HepG2 (cell line): Measurements from ENCODE around the gene CDC34. TPM values are rescaled to one million over a fixed set of nuclear protein-coding genes. Genes with fewer than 3 reads are reported as not detected.
A peak's percentile ranks its signal among the peaks of the same experiment; 100 is the strongest.

Source experiments
- ARNTL ChIP-seq: sonication (generic); formaldehyde crosslinking; IDR thresholded peaks from 2 replicates; pipeline ENCODE4 v1.4.0; 2020; ENCODE audit warnings: mild to moderate bottlenecking, missing genetic modification reagents
- ATAD3A ChIP-seq: sonication (generic); formaldehyde crosslinking; IDR thresholded peaks from 2 replicates; pipeline ENCODE4 v1.4.0; 2020; ENCODE audit warnings: missing genetic modification reagents
- ATM ChIP-seq: fragments of 450-650 bp; IDR thresholded peaks from 2 replicates; pipeline ENCODE4 v1.7.1; 2017; ENCODE audit warnings: mild to moderate bottlenecking, borderline replicate concordance
- EEA1 ChIP-seq: sonication (generic); formaldehyde crosslinking; IDR thresholded peaks from 2 replicates; pipeline ENCODE4 v1.5.1; 2020; ENCODE audit warnings: mild to moderate bottlenecking, missing genetic modification reagents, borderline replicate concordance
- EHMT2 ChIP-seq: fragments of 200-600 bp; sonication (generic); IDR thresholded peaks from 2 replicates; pipeline ENCODE4 v1.7.0; 2017; ENCODE audit warnings: antibody characterized with exemption, low read depth, low read length, borderline replicate concordance
- GABPB1 ChIP-seq: IDR thresholded peaks from 2 replicates; pipeline ENCODE4 v1.6.1; 2016; ENCODE audit warnings: mild to moderate bottlenecking, missing genetic modification reagents, moderate library complexity, missing compliant biosample characterization
- KAT8 ChIP-seq: IDR thresholded peaks from 2 replicates; pipeline ENCODE4 v1.6.1; 2016; ENCODE audit warnings: missing genetic modification reagents, missing compliant biosample characterization
- LCORL ChIP-seq, 2 experiments: fragments of 450-650 bp in 1 of 2; sonication (generic) in 1 of 2; formaldehyde crosslinking in 1 of 2; IDR thresholded peaks; 2 replicates each; pipeline versions ENCODE4 v1.5.0 to v1.6.1; 2017 to 2020; ENCODE audit warnings: antibody characterized with exemption in 1 of 2, missing genetic modification reagents in 1 of 2
- MED13 ChIP-seq: sonication (generic); formaldehyde crosslinking; IDR thresholded peaks from 2 replicates; pipeline ENCODE4 v1.5.0; 2020; ENCODE audit warnings: missing genetic modification reagents
- MYNN ChIP-seq: sonication (generic); formaldehyde crosslinking; IDR thresholded peaks from 2 replicates; pipeline ENCODE4 v1.4.0; 2020; ENCODE audit warnings: mild to moderate bottlenecking, low read depth, missing genetic modification reagents
- NBN ChIP-seq: fragments of 450-650 bp; conservative IDR thresholded peaks from 2 replicates; pipeline ENCODE4 v1.6.1; 2017
- PRPF4 ChIP-seq: fragments of 200-400 bp; formaldehyde crosslinking; IDR thresholded peaks from 2 replicates; pipeline ENCODE4 v1.6.1; 2016; ENCODE audit warnings: low read length, low read depth; ENCODE audit not compliant: poor library complexity, severe bottlenecking
- SKI ChIP-seq: fragments of 450-650 bp; IDR thresholded peaks from one replicate; pipeline ENCODE4 v1.6.1; 2018; ENCODE audit warnings: mild to moderate bottlenecking; ENCODE audit not compliant: partially characterized antibody
- SP1 ChIP-seq, 2 experiments: fragments of 450-650 bp in 1 of 2; sonication (generic) in 1 of 2; formaldehyde crosslinking in 1 of 2; IDR thresholded peaks; 2 replicates each; pipeline versions ENCODE4 v1.4.0 to v1.6.1; 2016 to 2020; ENCODE audit warnings: missing genetic modification reagents in 1 of 2
- ZBTB20 ChIP-seq: sonication (generic); formaldehyde crosslinking; IDR thresholded peaks from 2 replicates; pipeline ENCODE4 v1.8.1; 2023; ENCODE audit warnings: missing genetic modification reagents, low read depth, mild to moderate bottlenecking, borderline replicate concordance
- ZFP91 ChIP-seq: sonication (generic); formaldehyde crosslinking; IDR thresholded peaks from 2 replicates; pipeline ENCODE4 v1.9.0; 2022; ENCODE audit warnings: missing genetic modification reagents, mild to moderate bottlenecking, borderline replicate concordance
- ZKSCAN5 ChIP-seq: sonication (generic); formaldehyde crosslinking; IDR thresholded peaks from 2 replicates; pipeline ENCODE4 v1.5.1; 2020; ENCODE audit warnings: mild to moderate bottlenecking, missing genetic modification reagents
- ZKSCAN8 ChIP-seq: IDR thresholded peaks from 2 replicates; pipeline ENCODE4 v1.6.1; 2016; ENCODE audit warnings: borderline replicate concordance, missing genetic modification reagents, missing compliant biosample characterization
- ZNF331 ChIP-seq: sonication (generic); formaldehyde crosslinking; IDR thresholded peaks from 2 replicates; pipeline ENCODE4 v1.4.0; 2020; ENCODE audit warnings: missing genetic modification reagents
- ZNF354B ChIP-seq: sonication (generic); formaldehyde crosslinking; IDR thresholded peaks from 2 replicates; pipeline ENCODE4 v1.8.0; 2022; ENCODE audit warnings: mild to moderate bottlenecking, missing genetic modification reagents
- ZNF362 ChIP-seq: sonication (generic); formaldehyde crosslinking; IDR thresholded peaks from 2 replicates; pipeline ENCODE4 v1.4.0; 2020; ENCODE audit warnings: missing genetic modification reagents, mild to moderate bottlenecking, borderline replicate concordance
- ZNF468 ChIP-seq: sonication (generic); formaldehyde crosslinking; IDR thresholded peaks from 2 replicates; pipeline ENCODE4 v1.8.0; 2022; ENCODE audit warnings: mild to moderate bottlenecking, moderate library complexity, missing genetic modification reagents
- ZNF724P ChIP-seq: sonication (generic); formaldehyde crosslinking; IDR thresholded peaks from 2 replicates; pipeline ENCODE4 v1.8.0; 2022; ENCODE audit warnings: missing genetic modification reagents, borderline replicate concordance
- ZNF740 ChIP-seq: sonication (generic); formaldehyde crosslinking; IDR thresholded peaks from 2 replicates; pipeline ENCODE4 v1.4.0; 2020; ENCODE audit warnings: missing genetic modification reagents
- polyA plus RNA-seq, 8 experiments: library from polyadenylated mRNA; depleted of rRNA in 3 of 8; stranded (reverse) in 7 of 8; unstranded in 1 of 8; fragments of >200 nt; fragmentation: Illumina TruSeq in 4 of 8; extraction: Trizol in 4 of 8; gene quantifications; 2 replicates each; pipeline versions ENCODE4 v1.2.1 to v1.2.3, GENCODE V29; 2011 to 2016; ENCODE audit warnings: low read depth in 4 of 8, missing spikeins in 1 of 8, mixed read lengths in 1 of 8; ENCODE audit not compliant: insufficient read depth in 1 of 8
- total RNA-seq, 5 experiments: library from RNA; depleted of rRNA; stranded (reverse); fragments of >200 nt; fragmentation: Illumina TruSeq; extraction: Trizol; gene quantifications; 2 replicates each; pipeline ENCODE4 v1.2.3, GENCODE V29; 2016; ENCODE audit warnings: low read depth in 1 of 5
- TF ChIP-seq, protein P1 (sequence below): sonication (generic); formaldehyde crosslinking; IDR thresholded peaks from 2 replicates; pipeline ENCODE4 v1.5.0; 2020; ENCODE audit warnings: mild to moderate bottlenecking, missing genetic modification reagents, moderate library complexity

Gene CDC34
- total and polyA plus RNA-seq, 2 of the 13 experiments (the other 11 are each of a cell fraction or from before 2014, with no cell fraction given) = 138 to 150 TPM

- TF ChIP-seq GABPB1 (CRISPR knock-in tag) = no peak; the same call in 1 of the 2 replicates
- TF ChIP-seq MYNN (CRISPR knock-in tag) = no peak; the same call in 1 of the 2 replicates
- peak; percentile 34; the same call in 1 of the 2 replicates for TF ChIP-seq ZNF362 (CRISPR knock-in tag)
- TF ChIP-seq ZKSCAN8 (CRISPR knock-in tag) = no peak
- no peak for TF ChIP-seq SKI
- no peak for TF ChIP-seq NBN
- peak; percentile 78; the same call in 1 of the 2 replicates for TF ChIP-seq KAT8 (CRISPR knock-in tag)
- TF ChIP-seq ATM = no peak
- TF ChIP-seq ZBTB20 (CRISPR knock-in tag) = peak; percentile 33; the same call in 1 of the 2 replicates
- no peak for TF ChIP-seq ZKSCAN5 (CRISPR knock-in tag)
- TF ChIP-seq, protein P1, sequence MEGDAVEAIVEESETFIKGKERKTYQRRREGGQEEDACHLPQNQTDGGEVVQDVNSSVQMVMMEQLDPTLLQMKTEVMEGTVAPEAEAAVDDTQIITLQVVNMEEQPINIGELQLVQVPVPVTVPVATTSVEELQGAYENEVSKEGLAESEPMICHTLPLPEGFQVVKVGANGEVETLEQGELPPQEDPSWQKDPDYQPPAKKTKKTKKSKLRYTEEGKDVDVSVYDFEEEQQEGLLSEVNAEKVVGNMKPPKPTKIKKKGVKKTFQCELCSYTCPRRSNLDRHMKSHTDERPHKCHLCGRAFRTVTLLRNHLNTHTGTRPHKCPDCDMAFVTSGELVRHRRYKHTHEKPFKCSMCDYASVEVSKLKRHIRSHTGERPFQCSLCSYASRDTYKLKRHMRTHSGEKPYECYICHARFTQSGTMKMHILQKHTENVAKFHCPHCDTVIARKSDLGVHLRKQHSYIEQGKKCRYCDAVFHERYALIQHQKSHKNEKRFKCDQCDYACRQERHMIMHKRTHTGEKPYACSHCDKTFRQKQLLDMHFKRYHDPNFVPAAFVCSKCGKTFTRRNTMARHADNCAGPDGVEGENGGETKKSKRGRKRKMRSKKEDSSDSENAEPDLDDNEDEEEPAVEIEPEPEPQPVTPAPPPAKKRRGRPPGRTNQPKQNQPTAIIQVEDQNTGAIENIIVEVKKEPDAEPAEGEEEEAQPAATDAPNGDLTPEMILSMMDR (CRISPR knock-in tag) = peak; percentile 99
- peak; percentile 72; the same call in 1 of the 2 replicates for TF ChIP-seq ZNF724P (CRISPR knock-in tag)
- TF ChIP-seq PRPF4 = no peak
- TF ChIP-seq ZNF331 (CRISPR knock-in tag) = peak; percentile 54; the same call in 1 of the 2 replicates
- no peak for TF ChIP-seq SP1 (IDR thresholded peaks at IDR 0.05)
- TF ChIP-seq SP1 (CRISPR knock-in tag; IDR thresholded peaks at IDR 0.05) = peak; percentile 58; the same call in 1 of the 2 replicates
- 0 out of 2 replicates have a peak, but pooled peaks have one; percentile 80 for TF ChIP-seq EHMT2
- no peak for TF ChIP-seq ZNF354B (CRISPR knock-in tag)
- no peak for TF ChIP-seq ARNTL (CRISPR knock-in tag)
- 0 out of 2 replicates have a peak, but pooled peaks have one; percentile 50 for TF ChIP-seq EEA1 (CRISPR knock-in tag)
- TF ChIP-seq ATAD3A (CRISPR knock-in tag) = no peak
- peak; percentile 60 for TF ChIP-seq ZFP91 (CRISPR knock-in tag)
- no peak for TF ChIP-seq ZNF740 (CRISPR knock-in tag)
- TF ChIP-seq ZNF468 = no peak
- no peak; the same call in 1 of the 2 replicates for TF ChIP-seq LCORL (IDR thresholded peaks at IDR 0.05)
- TF ChIP-seq LCORL (CRISPR knock-in tag; IDR thresholded peaks at IDR 0.05) = peak; percentile 67; the same call in 1 of the 2 replicates
- TF ChIP-seq MED13 (CRISPR knock-in tag) = no peak
Measured at GRCh38 chr19:506404-507285, 24.9 kb upstream of the CDC34 start (continued).
